HUES64 (cell line): ENCODE measurements around the gene CCDC34. TPM values are rescaled to one million over a fixed set of nuclear protein-coding genes. Genes with fewer than 3 reads are reported as not detected.

Source experiments
- H3K27ac ChIP-seq: 2 replicates; pipeline ENCODE4 v1.7.0; 2013; ENCODE audit warnings: low read depth, low read length, inconsistent platforms
- H3K27me3 ChIP-seq: 2 replicates; pipeline ENCODE4 v1.6.1; 2013; ENCODE audit warnings: mild to moderate bottlenecking, low read length; ENCODE audit not compliant: insufficient read depth
- H3K36me3 ChIP-seq: 2 replicates; pipeline ENCODE4 v1.6.1; 2013; ENCODE audit warnings: mild to moderate bottlenecking, low read length; ENCODE audit not compliant: insufficient read depth
- H3K4me1 ChIP-seq: 2 replicates; pipeline ENCODE4 v1.6.1; 2013; ENCODE audit warnings: mild to moderate bottlenecking, low read length, moderate library complexity; ENCODE audit not compliant: insufficient read depth
- H3K4me3 ChIP-seq: 2 replicates; pipeline ENCODE4 v1.5.1; 2013; ENCODE audit warnings: mild to moderate bottlenecking, low read length, moderate library complexity
- H3K9ac ChIP-seq: 2 replicates; pipeline ENCODE4 v1.6.1; 2013; ENCODE audit warnings: mild to moderate bottlenecking, low read depth, low read length
- H3K9me3 ChIP-seq: 2 replicates; pipeline ENCODE4 v1.6.1; 2013; ENCODE audit warnings: low read depth, low read length; ENCODE audit not compliant: insufficient read depth
- WGBS: fragments of 150-250, 120-280 bp; methylation state at CpG from one replicate; pipeline ENCODE4 v1.1.7; 2013; ENCODE audit warnings: missing lambda C conversion rate; 5-methylcytosine and 5-hydroxymethylcytosine counted together
- polyA plus RNA-seq, 2 experiments: library from polyadenylated mRNA; stranded (reverse); fragments of 50-300 nt; gene quantifications; one replicate each; pipeline ENCODE4 v1.2.3, GENCODE V29; 2013

The CCDC34 gene, protein sequence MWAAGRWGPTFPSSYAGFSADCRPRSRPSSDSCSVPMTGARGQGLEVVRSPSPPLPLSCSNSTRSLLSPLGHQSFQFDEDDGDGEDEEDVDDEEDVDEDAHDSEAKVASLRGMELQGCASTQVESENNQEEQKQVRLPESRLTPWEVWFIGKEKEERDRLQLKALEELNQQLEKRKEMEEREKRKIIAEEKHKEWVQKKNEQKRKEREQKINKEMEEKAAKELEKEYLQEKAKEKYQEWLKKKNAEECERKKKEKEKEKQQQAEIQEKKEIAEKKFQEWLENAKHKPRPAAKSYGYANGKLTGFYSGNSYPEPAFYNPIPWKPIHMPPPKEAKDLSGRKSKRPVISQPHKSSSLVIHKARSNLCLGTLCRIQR
- polyA plus RNA-seq (2013, experiment 1 of 2), result 21.0 TPM
- polyA plus RNA-seq (2013, experiment 2 of 2), result 20.9 TPM

- Histone ChIP-seq H3K27me3 (no peaks in the 10 kb centered on the region), H3K27ac (peak within 1 kb of the TSS; percentile 76)
- WGBS, result under 1% methylated on average over 56 of the region's 57 CpGs
These were observed at the start of gene CCDC34 for GRCh38 chr11:27362749-27363575. Gene CCDC34, minus strand, starts transcription at chr11:27363215. Its CDS starts 21 bp downstream, at chr11:27363194.

DNA sequence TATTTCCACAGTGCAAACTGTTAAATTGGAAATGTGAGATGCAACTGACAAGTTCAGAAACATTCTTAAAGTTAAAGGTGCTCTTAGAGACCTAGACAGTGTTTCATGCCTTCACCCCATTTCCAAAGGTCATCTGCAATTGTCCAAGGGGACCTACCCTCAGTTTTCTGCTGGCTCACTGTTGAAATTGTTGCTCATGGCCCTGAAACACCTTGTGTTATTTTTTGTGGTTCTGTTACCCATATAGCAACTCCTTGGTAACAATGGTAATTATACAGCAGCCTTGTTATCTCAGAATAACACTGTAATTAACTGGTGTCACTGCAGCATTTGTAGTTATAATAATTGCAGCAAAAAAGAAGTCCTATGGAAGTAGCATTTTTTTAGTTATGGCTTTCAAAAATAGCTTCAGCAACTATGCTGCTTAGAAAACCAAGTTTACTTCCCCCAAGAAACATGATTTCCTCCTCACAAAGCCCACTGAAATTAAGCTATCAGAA lies 49.2 kb upstream of the CCDC34 start:
- H3K27ac ChIP-seq, result no peak overlapping the region
- no peak overlapping the region for H3K9ac ChIP-seq
- no peaks in the 10 kb centered on the region for H3K9me3 ChIP-seq
- H3K4me3 ChIP-seq, result no peak overlapping the region
- peaks cover 28% of the 10 kb centered on the region for H3K4me1 ChIP-seq
- peaks cover 32% of the 10 kb centered on the region for H3K36me3 ChIP-seq
- H3K27me3 ChIP-seq, result no peaks in the 10 kb centered on the region

More at GRCh38 chr11:27362749-27363575, at the start of gene CCDC34:
- Histone ChIP-seq H3K36me3 (peaks cover 10% of the 10 kb centered on the region), H3K4me1 (peaks cover 17% of the 10 kb centered on the region), H3K9me3 (no peaks in the 10 kb centered on the region), H3K9ac (peak within 1 kb of the TSS; percentile 77), H3K4me3 (peak within 1 kb of the TSS; percentile 82)

DNA sequence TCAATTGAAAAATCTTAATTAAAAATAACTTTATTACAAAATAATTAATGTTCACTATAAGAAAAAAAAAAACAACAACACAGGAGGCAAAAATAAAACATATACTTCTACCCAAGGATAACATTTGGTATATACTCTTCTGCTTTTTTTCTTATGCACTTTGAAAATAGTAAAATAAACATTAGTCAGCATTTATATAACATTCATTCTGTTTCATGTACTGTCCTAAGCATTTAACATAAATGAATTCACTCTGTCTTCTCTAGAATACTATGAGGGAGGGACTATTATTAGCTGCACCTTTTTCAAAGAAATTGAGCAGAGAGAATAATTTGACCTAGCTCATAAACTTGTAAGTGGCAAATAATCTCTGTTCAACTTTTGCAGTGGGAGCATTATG lies 48.3 kb upstream of the CCDC34 start:
- Histone ChIP-seq H3K9ac (no peak overlapping the region), H3K27ac (no peak overlapping the region), H3K27me3 (no peaks in the 10 kb centered on the region), H3K4me3 (no peak overlapping the region), H3K9me3 (no peaks in the 10 kb centered on the region), H3K4me1 (peaks cover 19% of the 10 kb centered on the region), H3K36me3 (peaks cover 37% of the 10 kb centered on the region)

DNA sequence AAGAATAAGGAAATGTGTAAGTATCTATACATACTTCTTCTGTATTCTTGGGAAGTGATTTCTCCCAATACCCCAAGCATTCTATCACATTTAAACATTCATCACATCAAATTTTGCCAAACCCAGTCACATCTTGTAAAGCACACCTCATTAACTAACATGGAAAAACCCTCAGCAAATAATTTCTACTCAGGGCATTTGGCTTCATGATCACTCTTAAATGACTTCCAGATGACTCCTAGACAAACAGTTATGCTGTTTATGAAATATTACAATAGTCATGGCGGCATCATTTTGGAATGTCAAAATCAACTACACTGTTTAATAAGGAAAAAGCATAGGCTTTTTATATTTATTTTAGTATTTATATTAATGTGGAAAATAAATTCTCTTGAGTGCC lies 47.3 kb upstream of the CCDC34 start:
- WGBS, result no CpG with 5 or more reads among the region's 1 CpG
- no peak overlapping the region for H3K9ac ChIP-seq
- no peak overlapping the region for H3K27ac ChIP-seq
- no peaks in the 10 kb centered on the region for H3K9me3 ChIP-seq
- no peaks in the 10 kb centered on the region for H3K27me3 ChIP-seq
- H3K4me3 ChIP-seq, result no peak overlapping the region
- H3K36me3 ChIP-seq, result peaks cover 37% of the 10 kb centered on the region
- H3K4me1 ChIP-seq, result peaks cover 9% of the 10 kb centered on the region

DNA sequence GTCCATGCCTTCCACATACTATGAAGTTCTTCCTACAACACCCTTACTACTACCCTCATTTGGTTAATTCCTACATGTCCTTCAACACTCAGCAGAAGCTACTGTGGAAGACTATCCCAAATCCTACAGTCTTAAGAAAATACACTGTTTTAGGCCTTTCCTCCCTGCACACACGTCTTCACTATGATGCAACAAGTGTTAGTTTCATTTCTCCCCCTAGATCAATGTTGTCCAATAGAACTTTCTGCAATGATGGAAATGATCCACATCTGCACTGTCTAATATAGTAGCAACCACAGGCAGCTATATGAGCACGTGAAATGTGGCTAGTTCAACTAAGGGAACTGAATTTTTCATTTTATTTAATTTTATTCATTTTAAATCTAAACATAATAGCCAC lies 46.7 kb upstream of the CCDC34 start:
- Histone ChIP-seq H3K4me1 (peaks cover 9% of the 10 kb centered on the region), H3K27me3 (no peaks in the 10 kb centered on the region), H3K9ac (no peak overlapping the region), H3K27ac (no peak overlapping the region), H3K36me3 (peaks cover 37% of the 10 kb centered on the region), H3K4me3 (no peak overlapping the region), H3K9me3 (no peaks in the 10 kb centered on the region)
- 90% methylated on average over 2 of the region's 2 CpGs for WGBS

DNA sequence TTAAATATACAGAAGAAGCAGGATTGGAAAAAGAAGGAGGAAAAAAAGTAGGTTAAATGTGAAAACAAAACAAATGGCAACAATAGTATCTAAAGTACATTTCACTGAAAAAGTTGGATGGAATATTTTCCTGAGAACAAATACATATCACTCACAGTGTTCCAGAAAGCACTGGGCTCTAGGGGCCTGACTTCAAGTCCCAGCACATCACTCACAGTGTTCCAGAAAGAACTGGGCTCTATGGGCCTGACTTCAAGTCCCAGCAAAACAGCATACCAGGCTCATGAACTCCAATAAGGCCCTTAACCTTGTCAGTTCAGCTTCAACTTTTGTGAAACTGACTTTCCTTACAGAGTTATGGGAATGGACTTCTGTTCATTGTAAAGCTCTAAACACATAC lies 46.0 kb upstream of the CCDC34 start:
- peaks cover 43% of the 10 kb centered on the region for H3K36me3 ChIP-seq
- no peak overlapping the region for H3K27ac ChIP-seq
- H3K9me3 ChIP-seq, result no peaks in the 10 kb centered on the region
- H3K4me1 ChIP-seq, result peaks cover 10% of the 10 kb centered on the region
- no peak overlapping the region for H3K4me3 ChIP-seq
- no peak overlapping the region for H3K9ac ChIP-seq
- H3K27me3 ChIP-seq, result no peaks in the 10 kb centered on the region

DNA sequence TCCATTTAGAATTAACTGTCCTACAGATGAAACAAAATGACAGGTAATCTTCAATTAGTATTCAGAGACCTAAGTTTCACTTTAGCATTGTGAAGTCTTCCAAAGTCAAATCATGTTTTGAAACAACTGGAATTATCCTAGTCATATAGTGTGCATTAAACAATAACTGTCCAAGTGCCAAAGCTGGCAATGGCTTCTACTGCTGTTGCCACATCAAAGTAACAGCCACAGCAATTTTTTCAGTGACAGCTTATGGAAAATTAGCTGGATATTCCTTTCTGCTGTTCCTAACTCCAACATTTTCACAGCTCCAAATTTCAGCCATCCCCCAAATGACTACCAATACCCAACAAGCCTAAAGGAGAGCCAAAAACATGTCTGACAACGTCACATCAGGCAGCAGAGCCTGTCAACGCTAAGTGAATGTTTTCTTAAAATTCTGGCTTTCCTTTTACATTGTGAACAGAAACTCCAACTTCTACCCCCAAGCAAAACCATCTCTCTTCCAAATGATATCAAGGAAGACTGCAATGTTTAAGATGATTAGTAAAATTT lies 45.3 kb upstream of the CCDC34 start:
- H3K27ac ChIP-seq, result no peak overlapping the region
- H3K4me1 ChIP-seq, result peaks cover 10% of the 10 kb centered on the region
- H3K36me3 ChIP-seq, result peaks cover 51% of the 10 kb centered on the region
- no peaks in the 10 kb centered on the region for H3K9me3 ChIP-seq
- WGBS, result 100% methylated on average over 2 of the region's 2 CpGs
- no peaks in the 10 kb centered on the region for H3K27me3 ChIP-seq
- H3K4me3 ChIP-seq, result no peak overlapping the region
- H3K9ac ChIP-seq, result no peak overlapping the region

DNA sequence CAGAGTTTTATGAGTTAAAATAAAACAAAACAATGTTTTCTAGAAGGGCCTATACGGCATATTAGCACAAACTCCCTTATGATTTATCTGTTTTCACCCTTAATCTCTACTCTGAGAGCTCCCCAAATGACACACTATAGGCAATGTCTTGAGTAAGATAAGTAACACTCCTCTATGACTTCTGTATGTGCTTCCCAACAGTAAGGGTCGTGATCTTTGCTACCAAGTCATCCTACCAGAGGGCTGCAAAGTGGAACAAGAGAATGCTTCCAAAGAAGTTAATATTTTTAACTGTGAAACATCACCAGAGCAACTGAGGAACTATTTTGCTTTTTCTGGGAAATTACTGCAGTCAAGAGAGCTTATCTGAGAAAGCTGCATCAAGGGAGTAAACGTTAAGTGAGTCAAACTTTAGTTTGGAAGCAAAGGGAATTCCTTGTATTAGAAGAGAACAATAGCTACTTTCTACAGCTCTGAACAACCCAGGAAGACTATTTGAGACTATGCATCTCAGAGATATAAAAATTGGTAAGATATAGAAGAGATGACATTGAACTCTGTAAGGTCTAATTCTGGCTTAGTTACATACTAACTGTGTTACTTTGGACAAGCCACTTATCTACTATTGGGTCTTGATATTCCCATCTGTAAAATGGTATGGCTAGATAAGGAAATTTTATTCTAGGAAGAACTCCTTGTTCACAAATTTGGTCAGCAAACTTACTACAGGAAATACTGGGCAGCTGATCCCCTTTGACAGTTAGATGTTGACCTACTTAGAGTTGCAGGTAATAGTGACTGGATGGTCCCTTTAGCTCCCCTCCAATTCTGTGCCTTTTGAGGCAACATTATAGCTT lies 43.7 kb upstream of the CCDC34 start:
- 88% methylated on average over 3 of the region's 3 CpGs for WGBS
- H3K4me1 ChIP-seq, result peaks cover 10% of the 10 kb centered on the region; the same call in 1 of the 2 replicates
- H3K36me3 ChIP-seq, result peaks cover 53% of the 10 kb centered on the region

DNA sequence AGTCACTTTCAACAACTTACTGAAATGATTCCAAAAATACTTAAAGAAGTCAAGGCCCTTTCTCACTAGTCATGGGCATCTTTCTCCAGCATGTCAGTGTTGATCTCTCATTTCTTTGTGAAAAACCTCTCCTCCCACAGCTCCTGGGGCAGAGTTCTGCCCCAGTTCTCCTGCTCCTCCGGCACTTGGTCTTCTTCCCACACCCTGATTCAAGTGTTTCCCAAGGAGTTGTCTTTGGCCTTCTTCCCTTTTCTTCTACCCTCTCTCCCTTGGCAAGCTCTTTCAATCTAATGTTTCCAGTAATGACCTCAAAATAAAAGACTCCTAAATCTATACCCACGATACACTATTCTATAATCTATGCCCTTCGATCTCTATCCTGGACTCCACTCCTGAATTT lies 42.1 kb upstream of the CCDC34 start:
- Histone ChIP-seq H3K36me3 (peaks cover 41% of the 10 kb centered on the region), H3K27me3 (no peaks in the 10 kb centered on the region), H3K9ac (no peak overlapping the region), H3K9me3 (no peaks in the 10 kb centered on the region), H3K27ac (no peak overlapping the region), H3K4me3 (no peak overlapping the region), H3K4me1 (peaks cover 10% of the 10 kb centered on the region; the same call in 1 of the 2 replicates)
- WGBS, result 94% methylated on average over 3 of the region's 3 CpGs

More for the DNA sequence above, 43.7 kb upstream of the CCDC34 start:
- Histone ChIP-seq H3K9ac (no peak overlapping the region), H3K27ac (no peak overlapping the region), H3K4me3 (no peak overlapping the region), H3K27me3 (no peaks in the 10 kb centered on the region), H3K9me3 (no peaks in the 10 kb centered on the region)

DNA sequence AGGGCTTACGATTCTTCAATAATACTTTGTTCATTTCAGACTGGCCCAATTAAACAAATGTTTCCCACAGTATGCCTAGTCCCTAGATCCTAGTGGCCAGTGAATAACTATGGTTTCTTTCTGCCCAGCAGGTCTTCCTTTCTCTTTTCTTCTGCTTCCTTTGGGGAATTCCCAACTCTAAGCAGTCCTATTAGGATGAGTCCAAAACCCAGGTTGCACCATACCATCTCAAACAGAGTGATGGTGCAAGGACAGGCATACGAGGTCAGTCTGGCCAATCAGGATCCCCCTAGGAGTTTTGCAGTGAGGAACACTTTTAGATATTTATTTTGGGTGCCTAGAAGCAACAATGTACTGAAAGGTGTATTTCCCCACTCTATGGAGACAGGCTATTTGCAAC lies 41.4 kb upstream of the CCDC34 start:
- Histone ChIP-seq H3K27me3 (no peaks in the 10 kb centered on the region), H3K4me1 (peaks cover 10% of the 10 kb centered on the region; the same call in 1 of the 2 replicates), H3K9me3 (no peaks in the 10 kb centered on the region), H3K36me3 (peaks cover 40% of the 10 kb centered on the region), H3K9ac (no peak overlapping the region), H3K4me3 (no peak overlapping the region), H3K27ac (no peak overlapping the region)
- 91% methylated on average over 2 of the region's 2 CpGs for WGBS
